Hepatocyte (in vitro differentiated cells): Measurements from ENCODE around the gene KIF27. TPM values are rescaled to one million over a fixed set of nuclear protein-coding genes. Genes with fewer than 3 reads are reported as not detected.

Experiments
- DNase-seq: peaks from one replicate; pipeline ENCODE4 v3.0.0-alpha.2; 2016; ENCODE audit warnings: low spot score
- H2AFZ ChIP-seq: fragments of 200-600 bp; sonication (generic); 2 replicates; pipeline ENCODE4 v1.6.0; 2016; ENCODE audit warnings: antibody characterized with exemption, mild to moderate bottlenecking
- H3K27ac ChIP-seq: fragments of 200-600 bp; sonication (generic); 2 replicates; pipeline ENCODE4 v1.5.1; 2016; ENCODE audit warnings: mild to moderate bottlenecking
- H3K27me3 ChIP-seq: fragments of 200-600 bp; sonication (generic); 2 replicates; pipeline ENCODE4 v1.6.1; 2016
- H3K36me3 ChIP-seq: fragments of 200-600 bp; sonication (generic); replicated peaks from 2 replicates; pipeline ENCODE4 v1.5.1; 2016; ENCODE audit warnings: low read depth; ENCODE audit not compliant: insufficient read depth
- H3K4me1 ChIP-seq: fragments of 200-600 bp; sonication (generic); 2 replicates; pipeline ENCODE4 v1.5.1; 2016; ENCODE audit warnings: mild to moderate bottlenecking, moderate library complexity; ENCODE audit not compliant: insufficient read depth
- H3K4me2 ChIP-seq: fragments of 200-600 bp; sonication (generic); 2 replicates; pipeline ENCODE4 v1.6.0; 2016
- H3K4me3 ChIP-seq: fragments of 200-600 bp; sonication (generic); 2 replicates; pipeline ENCODE4 v1.5.1; 2016; ENCODE audit warnings: mild to moderate bottlenecking
- H3K79me2 ChIP-seq: fragments of 200-600 bp; sonication (generic); 2 replicates; pipeline ENCODE4 v1.6.0; 2017; ENCODE audit warnings: mild to moderate bottlenecking
- H3K9me2 ChIP-seq: fragments of 200-600 bp; sonication (generic); replicated peaks from 2 replicates; pipeline ENCODE4 v1.6.0; 2017; ENCODE audit warnings: mild to moderate bottlenecking; ENCODE audit not compliant: insufficient read depth
- H3K9me3 ChIP-seq: fragments of 200-600 bp; sonication (generic); 2 replicates; pipeline ENCODE4 v1.5.1; 2016; ENCODE audit warnings: low read depth, mild to moderate bottlenecking
- H4K20me1 ChIP-seq: fragments of 200-600 bp; sonication (generic); 2 replicates; pipeline ENCODE4 v1.6.0; 2016; ENCODE audit warnings: mild to moderate bottlenecking; ENCODE audit not compliant: insufficient read depth, poor library complexity, severe bottlenecking
- CTCF ChIP-seq: fragments of 200-600 bp; sonication (generic); IDR thresholded peaks from 2 replicates; pipeline ENCODE4 v1.5.1; 2016; ENCODE audit warnings: antibody characterized with exemption, mild to moderate bottlenecking; ENCODE audit not compliant: poor library complexity
- EZH2 ChIP-seq: fragments of 200-600 bp; sonication (generic); IDR thresholded peaks from 2 replicates; pipeline ENCODE4 v1.6.1; 2016; ENCODE audit warnings: antibody characterized with exemption, mild to moderate bottlenecking, borderline replicate concordance
- EZH2phosphoT487 ChIP-seq: fragments of 200-600 bp; sonication (generic); IDR thresholded peaks from one replicate; pipeline ENCODE4 v1.6.1; 2018; ENCODE audit warnings: antibody characterized with exemption, mild to moderate bottlenecking, low read depth, moderate library complexity; ENCODE audit not compliant: unreplicated experiment, severe bottlenecking
- WGBS: methylation state at CpG from one replicate; pipeline ENCODE4 v1.1.6; 2016; ENCODE audit warnings: low lambda C conversion rate; ENCODE audit errors: missing lambda C conversion rate; 5-methylcytosine and 5-hydroxymethylcytosine counted together
- polyA plus RNA-seq: library from polyadenylated mRNA; unstranded; fragments of >200 nt; fragmentation: Nextera tagmentation; extraction: Ambion mirVana; gene quantifications from 2 replicates; pipeline ENCODE4 v1.2.1, GENCODE V29; 2016
- total RNA-seq: library from RNA; depleted of rRNA; stranded (reverse); fragments of >200 nt; gene quantifications from 2 replicates; pipeline ENCODE4 v1.2.3, GENCODE V29; 2014

The KIF27 gene
- total and polyA plus RNA-seq, 2 experiments from 2014 or later, result 4.6 to 6.2 TPM

- H4K20me1 ChIP-seq, result no peaks in the 10 kb centered on the region
- H3K27ac ChIP-seq, result no peak overlapping the region
- TF ChIP-seq EZH2phosphoT487 (no peak), CTCF (no peak), EZH2 (no peak)
- H3K4me3 ChIP-seq, result no peak overlapping the region
- 86% methylated on average over 5 of the region's 5 CpGs for WGBS
- H3K27me3 ChIP-seq, result no peaks in the 10 kb centered on the region
- no peaks in the 10 kb centered on the region for H3K9me2 ChIP-seq
- DNase-seq, result no peak
- H3K36me3 ChIP-seq, result no peaks in the 10 kb centered on the region
- no peaks in the 10 kb centered on the region for H3K4me1 ChIP-seq
- no peaks in the 10 kb centered on the region for H3K79me2 ChIP-seq
- H3K9me3 ChIP-seq, result no peaks in the 10 kb centered on the region
- no peak overlapping the region for H3K4me2 ChIP-seq
- no peak overlapping the region for H2AFZ ChIP-seq
Observed at GRCh38 chr9:83934569-83935275, 13.5 kb upstream of the KIF27 start.

GRCh38 chr9:83933790-83934189 is 12.6 kb upstream of the KIF27 start:
- no peaks in the 10 kb centered on the region for H3K4me1 ChIP-seq
- H3K9me3 ChIP-seq, result no peaks in the 10 kb centered on the region
- no peak overlapping the region for H3K4me3 ChIP-seq
- peak; percentile 42 for DNase-seq
- H3K36me3 ChIP-seq, result no peaks in the 10 kb centered on the region
- WGBS, result 66% methylated on average over 3 of the region's 3 CpGs
- peak overlapping the region; percentile 45 for H3K27ac ChIP-seq
- H3K27me3 ChIP-seq, result no peaks in the 10 kb centered on the region
- no peak overlapping the region for H2AFZ ChIP-seq
- H3K9me2 ChIP-seq, result no peaks in the 10 kb centered on the region
- no peaks in the 10 kb centered on the region for H3K79me2 ChIP-seq
- H3K4me2 ChIP-seq, result no peak overlapping the region
- TF ChIP-seq EZH2 (no peak), EZH2phosphoT487 (no peak), CTCF (no peak)
- no peaks in the 10 kb centered on the region for H4K20me1 ChIP-seq

GRCh38 chr9:83932851-83933250 is 11.6 kb upstream of the KIF27 start:
- WGBS, result 95% methylated on average over 5 of the region's 5 CpGs
- H3K4me2 ChIP-seq, result no peak overlapping the region

More at GRCh38 chr9:83932851-83933250, 11.6 kb upstream of the KIF27 start:
- TF ChIP-seq EZH2, result no peak
- TF ChIP-seq CTCF, result no peak
- TF ChIP-seq EZH2phosphoT487, result no peak
- H3K4me3 ChIP-seq, result no peak overlapping the region
- H3K27me3 ChIP-seq, result no peaks in the 10 kb centered on the region
- H4K20me1 ChIP-seq, result no peaks in the 10 kb centered on the region
- H3K9me3 ChIP-seq, result no peaks in the 10 kb centered on the region
- H3K36me3 ChIP-seq, result no peaks in the 10 kb centered on the region
- H2AFZ ChIP-seq, result no peak overlapping the region
- H3K27ac ChIP-seq, result no peak overlapping the region
- H3K9me2 ChIP-seq, result no peaks in the 10 kb centered on the region
- DNase-seq, result no peak
- H3K4me1 ChIP-seq, result no peaks in the 10 kb centered on the region
- no peaks in the 10 kb centered on the region for H3K79me2 ChIP-seq
